ENCODE results near the gene GPER1. TPM values are rescaled to one million over a fixed set of nuclear protein-coding genes. Genes with fewer than 3 reads are reported as not detected.

GPER1 gene
- total RNA-seq, 1 experiment from 2014 or later = not detected

GRCh38 chr7:1104516-1105179 lies 16.7 kb downstream of the GPER1 start:
- no peak overlapping the region for H2AK5ac ChIP-seq (ENCODE audit: insufficient read length, low read length)
- no peak overlapping the region for H3K4me2 ChIP-seq (ENCODE audit: insufficient read depth, insufficient read length, low read length)
- DNase-seq = no peak
- H3K79me1 ChIP-seq (ENCODE audit: insufficient read depth, low read depth, low read length, poor library complexity, severe bottlenecking) = peaks cover 5% of the 10 kb centered on the region
- no peak overlapping the region for H3K23ac ChIP-seq (ENCODE audit: insufficient read length, low read depth, low read length)
- H3K27me3 Mint-ChIP-seq (ENCODE audit: low read depth) = no peaks in the 10 kb centered on the region
- H2BK5ac ChIP-seq (ENCODE audit: insufficient read length, low read length) = no peak overlapping the region
- H3K27ac ChIP-seq (ENCODE audit: insufficient read length, low read depth, low read length) = no peak overlapping the region
- H3K4me1 Mint-ChIP-seq = no peaks in the 10 kb centered on the region
- no peak overlapping the region for H3K27ac Mint-ChIP-seq
- peaks cover 0 to under 1% (median 0%) of the 10 kb centered on the region in 3 experiments; a peak in 2 of 7 replicates for H3K36me3 Mint-ChIP-seq (ENCODE audit: insufficient read depth in 1 of 3, low read depth in 3 of 3)
- H4K5ac ChIP-seq (ENCODE audit: insufficient read length, low read depth, low read length) = no peak overlapping the region
- H2BK12ac ChIP-seq (ENCODE audit: insufficient read length, low read depth, low read length) = no peak overlapping the region
- H3K23me2 ChIP-seq (ENCODE audit: insufficient read length, low read depth, low read length, poor library complexity, severe bottlenecking) = no peaks in the 10 kb centered on the region
- no peak overlapping the region for H2AFZ ChIP-seq (ENCODE audit: low read length)
- no peak overlapping the region for H2BK20ac ChIP-seq (ENCODE audit: low read depth, low read length, poor library complexity, severe bottlenecking)
- no peak overlapping the region for H3K56ac ChIP-seq (ENCODE audit: insufficient read length, low read depth, low read length)
- H3K27me3 ChIP-seq (ENCODE audit: insufficient read depth, low read length) = no peaks in the 10 kb centered on the region
- H3K14ac ChIP-seq (ENCODE audit: insufficient read depth, low read length) = no peak overlapping the region
- peaks cover 1% of the 10 kb centered on the region; the same call in 1 of the 2 replicates for H3K79me2 ChIP-seq (ENCODE audit: insufficient read depth, low read length)
- no peak overlapping the region for H3K4me3 Mint-ChIP-seq
- TF ChIP-seq, protein P1, sequence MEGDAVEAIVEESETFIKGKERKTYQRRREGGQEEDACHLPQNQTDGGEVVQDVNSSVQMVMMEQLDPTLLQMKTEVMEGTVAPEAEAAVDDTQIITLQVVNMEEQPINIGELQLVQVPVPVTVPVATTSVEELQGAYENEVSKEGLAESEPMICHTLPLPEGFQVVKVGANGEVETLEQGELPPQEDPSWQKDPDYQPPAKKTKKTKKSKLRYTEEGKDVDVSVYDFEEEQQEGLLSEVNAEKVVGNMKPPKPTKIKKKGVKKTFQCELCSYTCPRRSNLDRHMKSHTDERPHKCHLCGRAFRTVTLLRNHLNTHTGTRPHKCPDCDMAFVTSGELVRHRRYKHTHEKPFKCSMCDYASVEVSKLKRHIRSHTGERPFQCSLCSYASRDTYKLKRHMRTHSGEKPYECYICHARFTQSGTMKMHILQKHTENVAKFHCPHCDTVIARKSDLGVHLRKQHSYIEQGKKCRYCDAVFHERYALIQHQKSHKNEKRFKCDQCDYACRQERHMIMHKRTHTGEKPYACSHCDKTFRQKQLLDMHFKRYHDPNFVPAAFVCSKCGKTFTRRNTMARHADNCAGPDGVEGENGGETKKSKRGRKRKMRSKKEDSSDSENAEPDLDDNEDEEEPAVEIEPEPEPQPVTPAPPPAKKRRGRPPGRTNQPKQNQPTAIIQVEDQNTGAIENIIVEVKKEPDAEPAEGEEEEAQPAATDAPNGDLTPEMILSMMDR (conservative IDR thresholded peaks at IDR 0.05) = no peak
- no peak overlapping the region for H2BK120ac ChIP-seq (ENCODE audit: low read depth, low read length, poor library complexity, severe bottlenecking)
- WGBS (ENCODE audit: extremely low coverage, insufficient read length, low lambda C conversion rate) = no CpG with 5 or more reads among the region's 13 CpGs
- no peaks in the 10 kb centered on the region for H3K9me3 Mint-ChIP-seq
- H3K9ac ChIP-seq (ENCODE audit: extremely low read depth, insufficient read length, low read length) = no peak overlapping the region
- no peak overlapping the region for H4K91ac ChIP-seq (ENCODE audit: insufficient read length, low read depth, low read length)
- no peak overlapping the region for H2BK15ac ChIP-seq (ENCODE audit: low read depth, low read length)
- H4K8ac ChIP-seq (replicated peaks; ENCODE audit: insufficient read length, low read depth, low read length) = no peak overlapping the region
- H4K20me1 ChIP-seq (ENCODE audit: control insufficient read depth, insufficient read depth, insufficient read length) = no peaks in the 10 kb centered on the region
- no peak overlapping the region for H3K4ac ChIP-seq (ENCODE audit: low read depth, low read length)
- H3T11ph ChIP-seq (ENCODE audit: low read length) = no peak overlapping the region
- no peaks in the 10 kb centered on the region for H3K4me1 ChIP-seq (ENCODE audit: insufficient read depth, low read length)
- H3K9me3 ChIP-seq (ENCODE audit: control insufficient read depth, low read depth, low read length) = no peaks in the 10 kb centered on the region
- no peak overlapping the region for H3K18ac ChIP-seq (ENCODE audit: insufficient read length, low read depth, low read length)

Data from H9 (cell line).